HepG2 (cell line): ENCODE results near the gene PIEZO2.

Experiments
- ARNT2 ChIP-seq: sonication (generic); formaldehyde crosslinking; IDR thresholded peaks from 2 replicates; pipeline ENCODE4 v1.8.0; 2022; ENCODE audit warnings: mild to moderate bottlenecking, low read depth, missing genetic modification reagents, moderate library complexity
- EZH2 ChIP-seq: conservative IDR thresholded peaks from 2 replicates; pipeline ENCODE4 v1.6.1; 2012; ENCODE audit warnings: mild to moderate bottlenecking, low read depth, low read length, moderate library complexity
- ZMAT3 ChIP-seq: sonication (generic); formaldehyde crosslinking; conservative IDR thresholded peaks from 2 replicates; pipeline ENCODE4 v1.7.0; 2021; ENCODE audit warnings: missing genetic modification reagents
- TF ChIP-seq, protein P1 (sequence below): sonication (generic); formaldehyde crosslinking; IDR thresholded peaks from 2 replicates; pipeline ENCODE4 v1.9.0; 2021; ENCODE audit warnings: missing genetic modification reagents, borderline replicate concordance

DNA sequence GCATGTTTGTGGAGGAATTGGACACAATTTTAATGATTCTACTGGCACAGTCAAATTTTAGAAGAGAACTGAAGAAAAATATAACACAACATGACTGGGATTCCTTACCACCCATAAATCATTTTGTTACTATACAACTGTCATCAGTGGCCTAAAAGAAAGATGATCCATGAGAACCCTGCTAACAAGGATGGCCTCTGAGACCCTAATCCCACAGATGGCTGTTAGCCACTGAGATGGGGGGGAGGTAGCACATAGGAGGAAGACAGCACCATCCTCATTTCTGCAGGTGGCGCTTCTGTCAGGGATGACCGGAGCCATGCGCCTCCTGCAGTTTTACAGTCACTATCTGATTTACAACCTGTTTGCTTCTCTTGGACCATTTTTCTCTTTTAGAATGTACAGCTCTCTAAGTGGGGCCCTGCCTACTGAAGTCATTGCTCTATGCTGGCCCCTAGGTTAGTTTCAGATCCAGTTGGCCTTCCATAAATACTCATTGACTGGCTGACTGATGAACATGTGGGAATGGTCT is 343.7 kb downstream of the PIEZO2 start:
- TF ChIP-seq EZH2 (no peak), ZMAT3 (CRISPR knock-in tag) (no peak), ARNT2 (CRISPR knock-in tag) (no peak)
- TF ChIP-seq, protein P1, sequence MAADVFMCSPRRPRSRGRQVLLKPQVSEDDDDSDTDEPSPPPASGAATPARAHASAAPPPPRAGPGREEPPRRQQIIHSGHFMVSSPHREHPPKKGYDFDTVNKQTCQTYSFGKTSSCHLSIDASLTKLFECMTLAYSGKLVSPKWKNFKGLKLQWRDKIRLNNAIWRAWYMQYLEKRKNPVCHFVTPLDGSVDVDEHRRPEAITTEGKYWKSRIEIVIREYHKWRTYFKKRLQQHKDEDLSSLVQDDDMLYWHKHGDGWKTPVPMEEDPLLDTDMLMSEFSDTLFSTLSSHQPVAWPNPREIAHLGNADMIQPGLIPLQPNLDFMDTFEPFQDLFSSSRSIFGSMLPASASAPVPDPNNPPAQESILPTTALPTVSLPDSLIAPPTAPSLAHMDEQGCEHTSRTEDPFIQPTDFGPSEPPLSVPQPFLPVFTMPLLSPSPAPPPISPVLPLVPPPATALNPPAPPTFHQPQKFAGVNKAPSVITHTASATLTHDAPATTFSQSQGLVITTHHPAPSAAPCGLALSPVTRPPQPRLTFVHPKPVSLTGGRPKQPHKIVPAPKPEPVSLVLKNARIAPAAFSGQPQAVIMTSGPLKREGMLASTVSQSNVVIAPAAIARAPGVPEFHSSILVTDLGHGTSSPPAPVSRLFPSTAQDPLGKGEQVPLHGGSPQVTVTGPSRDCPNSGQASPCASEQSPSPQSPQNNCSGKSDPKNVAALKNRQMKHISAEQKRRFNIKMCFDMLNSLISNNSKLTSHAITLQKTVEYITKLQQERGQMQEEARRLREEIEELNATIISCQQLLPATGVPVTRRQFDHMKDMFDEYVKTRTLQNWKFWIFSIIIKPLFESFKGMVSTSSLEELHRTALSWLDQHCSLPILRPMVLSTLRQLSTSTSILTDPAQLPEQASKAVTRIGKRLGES (CRISPR knock-in tag), result no peak
